Measurements from ENCODE around the gene STOX2. TPM values are rescaled to one million over a fixed set of nuclear protein-coding genes. Genes with fewer than 3 reads are reported as not detected.

The STOX2 gene
- total and polyA plus RNA-seq, 8 donors = 0.29 to 55.8 (median 3.9) TPM

- Histone ChIP-seq H3K4me3 (no peak overlapping the region), H3K27ac (no peak overlapping the region), H3K9me3 (no peaks in the 10 kb centered on the region), H3K36me3 (no peaks in the 10 kb centered on the region), H3K27me3 (no peaks in the 10 kb centered on the region), H3K4me1 (no peaks in the 10 kb centered on the region)
- TF ChIP-seq POLR2A (IDR thresholded peaks at IDR 0.05) (no peak), POLR2AphosphoS5 (IDR thresholded peaks at IDR 0.05) (no peak), EP300 (IDR thresholded peaks at IDR 0.05) (no peak), CTCF (IDR thresholded peaks at IDR 0.05) (no peak)
- intact Hi-C loops (cut with DNase I; ENCODE audit: low total_unique reads) = no loop called here
- no peak for DNase-seq
- 77 to 88% (median 87%) methylated on average over 11 of the region's 11 CpGs for WGBS, 5 donors
Measured at GRCh38 chr4:183995570-183995969, 90.5 kb downstream of the STOX2 start.

- Histone ChIP-seq H3K9me3 (no peaks in the 10 kb centered on the region), H3K36me3 (peaks cover 0 to under 1% (median 0%) of the 10 kb centered on the region in 4 donors), H3K4me1 (no peaks in the 10 kb centered on the region), H3K27me3 (no peaks in the 10 kb centered on the region), H3K4me3 (no peak overlapping the region), H3K27ac (no peak overlapping the region)
- 74 to 89% (median 85%) methylated on average over 4 of the region's 4 CpGs for WGBS, 5 donors
- no peak for DNase-seq
- intact Hi-C loops (cut with DNase I; ENCODE audit: low total_unique reads) = no loop called here
- TF ChIP-seq CTCF (IDR thresholded peaks at IDR 0.05) (no peak), EP300 (IDR thresholded peaks at IDR 0.05) (no peak), POLR2A (IDR thresholded peaks at IDR 0.05) (no peak), POLR2AphosphoS5 (IDR thresholded peaks at IDR 0.05) (no peak)
Measured at GRCh38 chr4:183996868-183997267, 91.8 kb downstream of the STOX2 start.

GRCh38 chr4:183999435-183999834 is 94.3 kb downstream of the STOX2 start:
- H3K4me1 ChIP-seq = no peaks in the 10 kb centered on the region
- no peaks in the 10 kb centered on the region for H3K27me3 ChIP-seq
- WGBS, 5 donors = 83 to 94% (median 92%) methylated on average over 6 of the region's 6 CpGs
- intact Hi-C loops (cut with DNase I; ENCODE audit: low total_unique reads) = no loop called here
- H3K27ac ChIP-seq = no peak overlapping the region
- no peaks in the 10 kb centered on the region for H3K9me3 ChIP-seq
- peaks cover 0 to 9% (median 0%) of the 10 kb centered on the region in 4 donors for H3K36me3 ChIP-seq
- TF ChIP-seq POLR2A (IDR thresholded peaks at IDR 0.05) = no peak
- DNase-seq = no peak
- no peak overlapping the region for H3K4me3 ChIP-seq

GRCh38 chr4:184000457-184001396 is 95.6 kb downstream of the STOX2 start:
- Histone ChIP-seq H3K27me3 (no peaks in the 10 kb centered on the region), H3K9me3 (no peaks in the 10 kb centered on the region), H3K4me1 (no peaks in the 10 kb centered on the region), H3K4me3 (no peak overlapping the region), H3K36me3 (peaks cover 0 to 9% (median 0%) of the 10 kb centered on the region in 4 donors), H3K27ac (no peak overlapping the region)
- intact Hi-C loops (cut with DNase I; ENCODE audit: low total_unique reads) = no loop called here
- no peak for DNase-seq
- TF ChIP-seq POLR2AphosphoS5 (IDR thresholded peaks at IDR 0.05) = no peak
- no peak for TF ChIP-seq POLR2A (IDR thresholded peaks at IDR 0.05)
- TF ChIP-seq CTCF (IDR thresholded peaks at IDR 0.05) = no peak
- 85 to 92% (median 91%) methylated on average over 26 of the region's 26 CpGs for WGBS, 5 donors

GRCh38 chr4:184003433-184003832 is 98.3 kb downstream of the STOX2 start:
- peaks cover 0 to 9% (median 0%) of the 10 kb centered on the region in 4 donors for H3K36me3 ChIP-seq
- no peak overlapping the region for H3K27ac ChIP-seq
- no peaks in the 10 kb centered on the region for H3K4me1 ChIP-seq
- H3K27me3 ChIP-seq = no peaks in the 10 kb centered on the region
- H3K4me3 ChIP-seq = no peak overlapping the region
- no peak for DNase-seq
- intact Hi-C loops (cut with DNase I; ENCODE audit: low total_unique reads) = no loop called here
- TF ChIP-seq POLR2A (IDR thresholded peaks at IDR 0.05) (no peak), EP300 (IDR thresholded peaks at IDR 0.05) (no peak), POLR2AphosphoS5 (IDR thresholded peaks at IDR 0.05) (no peak), CTCF (IDR thresholded peaks at IDR 0.05) (no peak)
- no peaks in the 10 kb centered on the region for H3K9me3 ChIP-seq
- 88 to 95% (median 93%) methylated on average over 4 of the region's 4 CpGs for WGBS, 5 donors
